CD14-positive monocyte (primary cell): ENCODE data around the gene CDH23. TPM values are rescaled to one million over a fixed set of nuclear protein-coding genes. Genes with fewer than 3 reads are reported as not detected.

Experiments
- DNase-seq, 3 donors: peaks; one replicate each; pipeline ENCODE4 v3.0.0-alpha.2; 2011 to 2022
- H2AFZ ChIP-seq: 2 replicates; pipeline ENCODE4 v1.6.0; 2012; ENCODE audit warnings: mild to moderate bottlenecking, low read depth, low read length, inconsistent platforms; ENCODE audit not compliant: insufficient read depth, poor library complexity, severe bottlenecking
- H3K27ac ChIP-seq, 2 donors: 1 replicate in 1 of 2; 2 replicates in 1 of 2; pipeline ENCODE4 v1.5.1; 2012 to 2013; ENCODE audit warnings: low read length in 2 of 2, control low read depth in 1 of 2, inconsistent platforms in 1 of 2, low read depth in 1 of 2, mild to moderate bottlenecking in 1 of 2
- H3K27me3 ChIP-seq, 2 donors: one replicate each; pipeline versions ENCODE4 v1.6.0 to v1.6.1; 2011 to 2013; ENCODE audit warnings: low read length in 2 of 2; ENCODE audit not compliant: control insufficient read depth in 2 of 2, insufficient read depth in 2 of 2
- H3K36me3 ChIP-seq, 2 donors: replicated peaks in 1 of 2; 1 replicate in 1 of 2; 2 replicates in 1 of 2; pipeline versions ENCODE4 v1.5.1 to v1.6.1; 2012 to 2013; ENCODE audit warnings: low read length in 2 of 2, control low read depth in 1 of 2, inconsistent platforms in 1 of 2, mild to moderate bottlenecking in 1 of 2; ENCODE audit not compliant: insufficient read depth in 2 of 2, control insufficient read depth in 1 of 2
- H3K4me1 ChIP-seq, 2 donors: 1 replicate in 1 of 2; 2 replicates in 1 of 2; pipeline versions ENCODE4 v1.5.1 to v1.6.1; 2012 to 2013; ENCODE audit warnings: low read length in 2 of 2, control low read depth in 1 of 2, inconsistent platforms in 1 of 2, mild to moderate bottlenecking in 1 of 2, moderate library complexity in 1 of 2; ENCODE audit not compliant: insufficient read depth in 2 of 2, control insufficient read depth in 1 of 2
- H3K4me2 ChIP-seq: replicated peaks from 2 replicates; pipeline ENCODE3; 2012; ENCODE audit warnings: low read length, moderate library complexity, mild to moderate bottlenecking; ENCODE audit not compliant: poor library complexity, severe bottlenecking; ENCODE audit errors: extremely low read depth
- H3K4me3 ChIP-seq, 3 experiments: fragments of 200-600 bp in 1 of 3; sonication (generic) in 1 of 3; replicated peaks in 1 of 3; 1 replicate in 2 of 3; 2 replicates in 1 of 3; pipeline ENCODE4 v1.5.1; 2011 to 2013; ENCODE audit warnings: low read length in 3 of 3, mild to moderate bottlenecking in 3 of 3, control low read depth in 2 of 3, low read depth in 2 of 3, inconsistent platforms in 1 of 3, moderate library complexity in 1 of 3
- H3K79me2 ChIP-seq: 2 replicates; pipeline ENCODE4 v1.6.0; 2012; ENCODE audit warnings: mild to moderate bottlenecking, control low read depth, inconsistent platforms, low read length, moderate library complexity; ENCODE audit not compliant: insufficient read depth
- H3K9ac ChIP-seq: 2 replicates; pipeline ENCODE4 v1.6.0; 2017; ENCODE audit warnings: low read length, mild to moderate bottlenecking; ENCODE audit not compliant: insufficient read depth, poor library complexity, severe bottlenecking
- H3K9me3 ChIP-seq, 2 donors: replicated peaks in 1 of 2; 1 replicate in 1 of 2; 2 replicates in 1 of 2; pipeline versions ENCODE4 v1.5.1 to v1.6.1; 2012 to 2013; ENCODE audit warnings: low read length in 2 of 2, control low read depth in 1 of 2; ENCODE audit not compliant: control insufficient read depth in 1 of 2, insufficient read depth in 1 of 2
- H4K20me1 ChIP-seq: 2 replicates; pipeline ENCODE4 v1.6.0; 2012; ENCODE audit warnings: mild to moderate bottlenecking, low read length, control low read depth, moderate library complexity; ENCODE audit not compliant: insufficient read depth
- H3K27ac Mint-ChIP-seq, 7 donors: one replicate each; pipeline ENCODE4 v1.8.0; 2020; ENCODE audit warnings: mild to moderate bottlenecking in 7 of 7, mixed read lengths in 7 of 7, moderate library complexity in 6 of 7, inconsistent platforms in 2 of 7
- H3K27me3 Mint-ChIP-seq, 3 donors: one replicate each; pipeline ENCODE4 v1.8.0; 2021 to 2022; ENCODE audit warnings: low read depth in 3 of 3, mild to moderate bottlenecking in 3 of 3, mixed read lengths in 3 of 3, moderate library complexity in 3 of 3, inconsistent platforms in 1 of 3
- H3K36me3 Mint-ChIP-seq, 2 donors: one replicate each; pipeline ENCODE4 v1.8.0; 2020; ENCODE audit warnings: mixed read lengths in 2 of 2, inconsistent platforms in 1 of 2, mild to moderate bottlenecking in 1 of 2
- H3K4me1 Mint-ChIP-seq: one replicate; pipeline ENCODE4 v1.8.0; 2020; ENCODE audit warnings: mild to moderate bottlenecking, mixed read lengths
- H3K4me3 Mint-ChIP-seq, 2 donors: one replicate each; pipeline ENCODE4 v1.8.0; 2020; ENCODE audit warnings: mild to moderate bottlenecking in 2 of 2, mixed read lengths in 2 of 2, moderate library complexity in 1 of 2
- H3K9me3 Mint-ChIP-seq, 7 donors: one replicate each; pipeline ENCODE4 v1.8.0; 2020 to 2022; ENCODE audit warnings: mixed read lengths in 7 of 7, mild to moderate bottlenecking in 6 of 7, moderate library complexity in 6 of 7, inconsistent platforms in 2 of 7
- CTCF ChIP-seq: fragments of 200-600 bp; IDR thresholded peaks from one replicate; pipeline ENCODE4 v1.8.0; 2022; ENCODE audit warnings: antibody characterized with exemption, mild to moderate bottlenecking
- WGBS: methylation state at CpG from one replicate; pipeline ENCODE4 v1.1.5; 2013; ENCODE audit warnings: missing lambda C conversion rate; ENCODE audit not compliant: insufficient coverage; 5-methylcytosine and 5-hydroxymethylcytosine counted together
- intact Hi-C, 2 donors: fragments of 100-400 bp; cut with micrococcal nuclease; formaldehyde crosslinking; loops; one replicate each; pipeline versions ENCODE4 v1.15.0 to v1.15.1; 2023
- polyA plus RNA-seq, 3 donors: library from polyadenylated mRNA; depleted of rRNA in 1 of 3; unstranded in 2 of 3; stranded (reverse) in 1 of 3; fragments of 300-500 nt in 2 of 3; fragments of >200 nt in 1 of 3; fragmentation: Illumina TruSeq in 2 of 3; gene quantifications; 1 replicate in 2 of 3; 2 replicates in 1 of 3; pipeline ENCODE4 v1.2.3, GENCODE V29; 2012 to 2021

CDH23 gene
- polyA plus RNA-seq, 3 donors: 8.2 to 36.2 (median 10.5) TPM

GRCh38 chr10:71501402-71501801 lies 104.7 kb downstream of the CDH23 start:
- H3K9me3 ChIP-seq: no peaks in the 10 kb centered on the region
- H3K4me1 ChIP-seq: peaks cover 8 to 21% of the 10 kb centered on the region in 2 donors
- Mint-ChIP-seq H3K27me3 (peaks cover 0 to 6% (median 2%) of the 10 kb centered on the region in 3 donors), H3K4me3 (no peak overlapping the region), H3K27ac (no peak overlapping the region), H3K36me3 (no peaks in the 10 kb centered on the region), H3K4me1 (peaks cover 23% of the 10 kb centered on the region), H3K9me3 (peaks cover 0 to 4% (median 0%) of the 10 kb centered on the region in 7 donors)
- H3K9ac ChIP-seq: no peak overlapping the region
- H3K4me3 ChIP-seq: no peak overlapping the region
- H3K27me3 ChIP-seq: no peaks in the 10 kb centered on the region
- no peak overlapping the region for H3K4me2 ChIP-seq
- no peak for DNase-seq
- no peak overlapping the region for H2AFZ ChIP-seq
- no peak for TF ChIP-seq CTCF
- no CpG with 5 or more reads among the region's 4 CpGs for whole genome bisulfite sequencing
- no peaks in the 10 kb centered on the region for H3K79me2 ChIP-seq
- no peaks in the 10 kb centered on the region for H4K20me1 ChIP-seq
- intact Hi-C loops: no loop called here
- H3K36me3 ChIP-seq: no peaks in the 10 kb centered on the region
- H3K27ac ChIP-seq: no peak overlapping the region

GRCh38 chr10:71502190-71502589 lies 105.5 kb downstream of the CDH23 start:
- Histone ChIP-seq H3K4me3 (no peak overlapping the region), H3K79me2 (no peaks in the 10 kb centered on the region), H3K4me2 (no peak overlapping the region), H3K27ac (no peak overlapping the region), H3K36me3 (no peaks in the 10 kb centered on the region), H2AFZ (no peak overlapping the region), H3K4me1 (peaks cover 8 to 21% of the 10 kb centered on the region in 2 donors), H4K20me1 (no peaks in the 10 kb centered on the region), H3K27me3 (no peaks in the 10 kb centered on the region), H3K9ac (no peak overlapping the region), H3K9me3 (no peaks in the 10 kb centered on the region)
- DNase-seq: no peak
- no peak for TF ChIP-seq CTCF
- no peaks in the 10 kb centered on the region for H3K36me3 Mint-ChIP-seq
- intact Hi-C loops: no loop called here
- no peak overlapping the region for H3K27ac Mint-ChIP-seq
- H3K4me1 Mint-ChIP-seq: peaks cover 23% of the 10 kb centered on the region
- no CpG with 5 or more reads among the region's 1 CpG for WGBS
- peaks cover 0 to 4% (median 2%) of the 10 kb centered on the region in 3 donors for H3K27me3 Mint-ChIP-seq
- H3K4me3 Mint-ChIP-seq: no peak overlapping the region
- H3K9me3 Mint-ChIP-seq: peaks cover 0 to 4% (median 0%) of the 10 kb centered on the region in 7 donors
